KBM-7 (cell line): ENCODE measurements around the gene TAOK1.

Experiments
- DNase-seq: peaks from one replicate; pipeline ENCODE4 v3.0.0-alpha.2; 2015
- in situ Hi-C: fragments of 300-500 bp; cut with MboI; formaldehyde crosslinking; loops from 2 replicates; pipeline ENCODE4 v1.14.3; 2020; ENCODE audit warnings: low sequenced_read_pairs, low pct_unique_long_range_greater_than_20kb, mixed read lengths

TAOK1 gene

DNA sequence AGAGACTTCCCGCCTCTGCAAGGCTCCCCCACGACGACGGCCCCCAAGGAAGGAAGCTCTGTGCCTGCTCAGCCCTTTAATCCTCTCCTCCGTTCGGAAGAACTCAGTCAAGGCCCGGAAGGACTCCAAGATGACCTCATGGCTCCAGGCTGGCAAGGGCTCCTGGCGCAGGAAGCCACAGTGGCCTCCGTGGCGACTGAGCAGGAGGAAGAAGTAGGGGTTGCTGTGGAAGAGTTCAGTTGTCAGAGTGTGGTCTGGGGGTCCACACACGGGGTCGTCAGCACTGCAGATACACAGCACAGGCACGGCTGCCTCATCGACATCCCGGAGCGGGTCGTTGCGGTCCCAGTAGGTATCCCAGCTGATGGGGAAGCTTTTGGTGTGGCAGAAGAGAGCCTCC, 172.5 kb downstream of the TAOK1 start:
- in situ Hi-C loops, result loop anchor here (25.0 kb wide), 1 partner anchor 425 kb away; no protein-coding TSS in a partner anchor
- no peak for DNase-seq

DNA sequence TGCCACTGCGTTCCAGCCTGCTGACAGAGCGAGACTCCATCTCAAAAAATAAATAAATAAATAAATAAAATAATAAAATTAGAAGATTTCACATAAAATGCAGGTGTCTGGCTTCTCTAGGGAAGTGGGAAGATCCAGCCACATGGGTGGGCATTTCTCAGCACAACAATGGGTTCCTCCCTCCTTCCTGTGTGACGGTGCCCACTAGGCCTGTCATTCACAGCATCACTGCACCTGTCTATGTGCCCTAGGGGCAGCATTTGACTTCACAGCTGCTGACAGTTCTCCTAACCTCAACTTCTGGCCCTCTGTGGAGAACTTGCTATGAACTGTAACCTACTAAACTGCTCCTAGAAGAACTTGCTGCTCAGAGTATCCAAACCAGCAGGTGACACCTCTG, 173.7 kb downstream of the TAOK1 start:
- in situ Hi-C loops, result loop anchor here (25.0 kb wide), 1 partner anchor 427 kb away; no protein-coding TSS in a partner anchor
- no peak for DNase-seq

DNA sequence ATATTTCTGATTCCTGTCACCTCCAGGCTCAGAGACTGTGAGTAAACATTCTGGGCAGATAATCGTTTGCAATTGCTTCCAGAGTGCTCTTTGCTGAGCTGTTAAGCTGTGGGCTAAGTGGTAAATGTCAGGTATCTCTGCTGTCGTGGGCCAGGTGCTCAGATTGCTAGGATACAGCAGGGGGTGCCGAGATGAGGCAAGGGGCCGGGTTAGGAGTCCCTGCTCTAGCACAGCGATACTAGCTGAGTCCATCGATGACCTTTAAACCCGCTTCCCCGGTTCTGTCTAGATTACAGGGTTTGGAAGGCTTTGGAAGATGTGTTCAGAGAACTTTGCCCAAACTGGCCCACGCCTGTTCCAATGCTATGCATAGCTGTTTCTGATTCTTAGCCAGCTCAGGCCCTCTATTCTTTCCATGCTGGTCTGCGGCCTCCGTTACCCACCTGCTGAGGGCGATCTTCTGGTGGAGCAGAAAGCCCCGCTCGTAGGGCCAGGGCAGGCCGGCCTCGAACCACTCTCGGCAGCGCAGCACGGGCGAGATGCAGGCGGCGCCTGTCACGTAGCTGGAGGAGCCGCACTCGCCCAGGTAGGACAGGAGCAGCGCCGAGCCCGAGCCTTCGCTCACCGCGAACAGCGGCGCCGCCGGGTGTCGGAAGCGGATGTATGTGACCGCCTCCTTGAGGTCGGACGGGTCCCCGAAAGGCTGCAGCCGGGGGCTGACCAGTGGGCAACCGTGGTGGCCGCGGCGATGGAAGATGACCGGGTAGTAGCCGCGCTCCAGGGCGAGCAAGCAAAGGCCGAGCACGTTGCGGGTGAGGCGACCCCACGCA, 175.7 kb downstream of the TAOK1 start:
- peak; percentile 67 for DNase-seq
- in situ Hi-C loops, result loop anchor here (25.0 kb wide), 1 partner anchor 429 kb away; no protein-coding TSS in a partner anchor

DNA sequence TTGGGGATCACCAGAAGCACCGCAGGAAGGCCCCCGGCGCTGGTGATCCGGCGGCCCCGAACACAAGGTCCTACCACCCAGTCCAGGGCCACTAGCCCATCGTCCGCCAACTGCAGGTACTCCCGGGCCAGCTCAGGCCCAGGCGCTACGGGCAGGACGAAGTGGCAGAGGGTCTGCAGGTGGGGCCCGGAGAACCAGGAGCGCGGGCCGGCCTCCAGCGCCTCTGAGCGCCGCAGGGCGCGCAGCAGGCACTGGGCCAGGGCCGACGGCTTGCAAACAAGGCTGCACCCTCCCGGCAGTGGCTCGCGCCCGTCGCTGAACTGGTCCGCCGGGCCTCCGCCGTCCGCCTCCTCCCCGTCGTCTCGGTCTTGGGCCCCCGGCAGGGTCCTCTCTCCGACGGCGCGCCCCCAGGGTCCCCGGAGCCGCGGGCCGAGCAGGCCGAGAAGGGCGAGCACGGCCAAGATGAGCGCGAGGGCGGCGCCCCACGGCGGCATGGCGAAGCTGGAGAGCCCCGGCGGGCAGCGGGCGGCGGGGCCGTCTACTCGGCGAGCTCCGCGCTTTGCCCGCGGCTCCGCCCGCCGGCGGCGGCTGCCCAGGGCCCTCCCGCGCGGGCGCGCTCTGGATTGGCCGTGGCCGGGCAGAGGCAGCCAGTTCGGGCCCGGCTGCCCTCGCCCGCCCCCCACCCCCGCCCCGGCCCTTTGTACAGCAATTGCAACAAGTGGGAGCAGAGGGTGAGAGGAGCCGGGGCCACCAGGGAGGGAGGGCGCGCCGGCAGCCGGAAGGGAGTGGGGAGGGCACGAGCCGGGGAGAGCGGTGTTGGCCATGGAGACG, 176.5 kb downstream of the TAOK1 start, which contains the start of gene ABHD15:
TSS of gene ABHD15 (minus strand) at position 565 of the 831 bp plus-strand sequence. CDS start at position 494, 71 bp downstream.
- DNase-seq, result peak; percentile 67
- in situ Hi-C loops, result loop anchor here (25.0 kb wide), 1 partner anchor 429 kb away; no protein-coding TSS in a partner anchor

DNA sequence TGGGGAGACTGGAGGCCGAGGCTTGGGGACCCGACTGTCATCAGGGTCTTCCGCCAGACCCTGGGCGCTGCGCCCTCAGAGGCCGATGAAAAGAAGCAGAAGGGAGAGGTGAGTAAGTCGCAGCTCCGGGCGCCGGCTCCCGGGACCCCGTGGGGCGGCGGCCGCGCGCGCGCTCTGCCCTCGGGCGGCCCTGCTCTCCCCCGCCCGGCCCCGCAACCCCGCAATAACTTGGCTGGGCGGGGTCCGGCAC, 177.1 kb downstream of the TAOK1 start:
- DNase-seq, result no peak
- in situ Hi-C loops, result loop anchor here (25.0 kb wide), 1 partner anchor 430 kb away; no protein-coding TSS in a partner anchor

DNA sequence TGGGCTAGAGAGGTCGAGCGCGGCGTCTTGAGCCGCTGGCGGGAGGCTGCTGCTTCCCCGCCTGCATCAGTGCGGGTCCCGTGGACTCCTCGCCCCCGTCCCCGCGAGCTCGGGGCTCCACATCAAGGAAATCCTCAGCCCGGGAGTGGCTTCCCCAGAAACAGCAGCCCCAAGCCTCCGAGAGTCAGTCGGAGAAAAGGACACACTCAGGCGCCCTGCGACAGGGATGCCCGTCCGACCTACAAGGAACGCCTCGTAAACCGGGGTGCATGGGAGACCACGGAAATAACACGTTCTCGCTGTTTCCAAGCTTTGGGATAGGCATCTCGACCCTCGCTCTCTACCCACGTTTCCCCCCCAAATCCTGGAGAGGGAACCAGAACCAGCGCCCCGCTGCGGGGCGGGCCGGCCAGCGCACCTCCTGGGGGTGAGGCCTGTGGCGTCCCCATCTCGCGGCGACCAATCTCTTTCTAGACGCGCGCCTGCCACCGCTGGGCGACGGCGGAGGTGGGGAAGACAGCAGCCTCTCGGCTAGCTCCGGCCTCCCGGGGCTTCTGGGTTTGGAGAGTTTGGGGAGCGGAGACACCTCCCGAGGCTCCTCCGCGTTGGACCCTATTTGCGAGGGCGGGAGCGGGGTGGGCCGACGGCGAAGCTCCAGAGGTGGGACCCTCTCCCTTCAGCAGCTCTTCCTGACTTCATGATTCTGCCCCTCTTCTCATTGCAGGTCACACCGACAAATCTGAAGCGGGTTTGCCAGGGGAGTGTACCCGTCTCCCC, 177.6 kb downstream of the TAOK1 start:
- DNase-seq, result peak; percentile 78
- in situ Hi-C loops, result loop anchor here (25.0 kb wide), 1 partner anchor 430 kb away; no protein-coding TSS in a partner anchor

DNA sequence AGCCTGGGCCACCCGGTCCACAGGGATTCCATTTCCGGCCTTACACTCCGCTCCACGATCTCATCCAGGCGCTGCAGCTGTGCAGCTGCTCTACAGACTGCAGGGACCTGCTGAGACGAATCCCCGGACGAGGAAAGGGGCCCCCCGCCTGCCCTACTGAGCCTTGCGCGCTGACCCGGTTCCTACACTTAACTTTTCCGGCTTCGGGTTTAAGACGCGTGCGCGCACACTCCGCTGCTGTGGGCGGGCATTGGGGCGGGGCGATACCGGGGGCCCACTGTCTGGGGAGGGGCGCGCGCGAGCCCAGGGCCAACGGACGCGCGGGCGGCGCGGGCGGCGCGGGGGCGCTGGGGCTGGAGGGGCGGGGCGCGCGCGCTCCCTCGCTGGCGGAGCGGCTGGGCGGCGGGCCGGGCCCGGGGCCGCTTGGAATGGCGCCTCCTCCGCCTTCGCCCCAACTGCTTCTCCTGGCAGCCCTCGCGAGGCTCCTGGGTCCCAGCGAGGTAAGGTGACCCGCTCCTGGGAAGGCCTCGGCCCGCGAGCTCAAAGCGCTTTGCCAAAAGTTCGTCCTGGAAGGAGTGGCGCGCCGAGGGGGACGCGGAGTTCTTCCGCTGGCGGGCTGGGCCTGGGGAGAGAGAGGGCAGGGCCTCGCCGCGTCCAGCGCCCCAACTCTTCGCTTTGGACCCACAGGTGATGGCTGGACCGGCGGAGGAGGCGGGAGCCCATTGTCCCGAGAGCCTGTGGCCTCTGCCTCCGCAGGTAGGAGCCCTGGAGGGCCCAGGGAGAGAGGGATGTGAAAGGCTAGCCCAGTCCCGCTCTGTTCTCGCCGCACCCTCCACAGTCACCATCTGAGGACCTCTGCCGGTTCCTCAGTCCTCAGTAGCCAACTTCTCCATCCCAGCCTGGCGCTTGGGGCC, 178.4 kb downstream of the TAOK1 start, which contains the start of gene TP53I13:
TSS of gene TP53I13 (plus strand) at position 371 of the 914 bp plus-strand sequence. CDS start at position 429, 58 bp downstream.
- in situ Hi-C loops, result loop anchor here (25.0 kb wide), 1 partner anchor 431 kb away; no protein-coding TSS in a partner anchor
- peak; percentile 79 for DNase-seq

DNA sequence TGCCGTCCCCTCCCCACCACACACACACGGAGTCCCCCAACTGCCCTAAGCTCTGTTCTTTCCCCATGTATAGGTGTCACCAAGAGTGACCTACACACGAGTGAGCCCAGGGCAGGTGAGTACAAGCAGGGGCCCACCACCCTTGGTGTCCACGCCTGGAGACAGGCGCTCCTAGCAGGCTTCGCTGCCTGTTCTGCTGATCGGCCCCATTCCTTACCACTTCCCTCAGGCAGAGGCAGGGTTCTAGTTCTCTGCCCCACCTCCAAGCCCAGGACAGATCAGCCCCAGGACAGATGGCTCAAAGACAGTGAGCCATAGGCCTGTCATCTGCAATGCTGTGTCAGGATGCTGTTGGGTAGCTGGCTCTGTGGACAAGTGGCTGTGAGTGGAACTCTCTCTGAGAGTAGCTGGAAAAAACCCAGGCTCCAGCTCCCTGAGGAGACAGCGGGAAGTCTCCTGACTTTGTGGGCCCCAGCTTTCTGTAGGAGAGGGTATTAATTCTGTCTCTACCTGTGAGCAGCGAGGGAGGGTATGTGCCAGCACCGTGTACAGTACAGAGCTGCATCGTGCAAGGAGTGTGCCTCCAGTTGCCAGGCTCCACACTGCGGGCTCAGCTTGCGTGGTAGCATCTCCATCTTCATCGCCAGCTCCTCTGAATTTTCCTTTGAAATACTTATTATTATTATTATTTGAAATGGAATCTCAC, 179.2 kb downstream of the TAOK1 start:
- DNase-seq, result no peak
- in situ Hi-C loops, result loop anchor here (25.0 kb wide), 1 partner anchor 432 kb away; no protein-coding TSS in a partner anchor

DNA sequence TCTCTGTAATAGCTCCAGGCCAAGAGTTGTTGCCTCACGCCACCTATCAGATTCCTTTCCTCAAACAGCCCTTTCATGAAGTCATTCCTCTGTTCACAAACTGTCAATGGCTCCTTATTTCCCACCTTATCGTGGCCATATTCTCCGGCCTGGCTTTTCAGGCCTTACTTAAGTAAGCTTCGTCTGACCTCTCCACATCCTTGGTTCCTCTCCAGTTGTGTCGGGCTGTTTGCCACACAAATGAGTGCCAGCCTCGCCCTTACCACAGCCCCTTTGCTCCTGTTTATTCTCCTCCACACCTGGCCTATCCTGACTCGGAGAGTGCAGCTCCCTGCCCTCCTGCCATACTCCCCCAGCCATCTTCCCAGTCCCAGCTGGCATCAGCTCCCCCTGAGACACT, 180.4 kb downstream of the TAOK1 start:
- in situ Hi-C loops, result loop anchor here (25.0 kb wide), 1 partner anchor 433 kb away; no protein-coding TSS in a partner anchor

DNA sequence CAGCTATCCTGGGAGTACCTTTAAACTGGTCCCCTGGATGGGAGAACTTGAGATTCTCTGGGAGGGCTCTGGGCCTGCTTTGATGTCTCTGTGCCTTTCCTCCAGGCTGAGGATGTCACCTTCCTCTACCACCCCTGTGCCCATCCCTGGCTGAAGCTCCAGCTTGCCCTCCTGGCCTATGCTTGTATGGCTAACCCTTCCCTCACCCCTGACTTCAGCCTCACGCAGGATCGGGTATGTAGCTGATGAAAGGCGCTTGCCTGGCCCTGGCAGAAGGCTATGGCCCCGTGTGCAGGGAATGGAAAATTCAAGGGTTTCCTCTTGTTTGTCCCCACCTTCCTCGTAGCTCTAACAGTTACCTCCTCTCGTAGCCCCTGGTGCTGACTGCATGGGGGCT, 181.3 kb downstream of the TAOK1 start:
- in situ Hi-C loops, result loop anchor here (25.0 kb wide), 1 partner anchor 434 kb away; no protein-coding TSS in a partner anchor
- no peak for DNase-seq

More for the DNA sequence above, 180.4 kb downstream of the TAOK1 start:
- DNase-seq, result no peak

DNA sequence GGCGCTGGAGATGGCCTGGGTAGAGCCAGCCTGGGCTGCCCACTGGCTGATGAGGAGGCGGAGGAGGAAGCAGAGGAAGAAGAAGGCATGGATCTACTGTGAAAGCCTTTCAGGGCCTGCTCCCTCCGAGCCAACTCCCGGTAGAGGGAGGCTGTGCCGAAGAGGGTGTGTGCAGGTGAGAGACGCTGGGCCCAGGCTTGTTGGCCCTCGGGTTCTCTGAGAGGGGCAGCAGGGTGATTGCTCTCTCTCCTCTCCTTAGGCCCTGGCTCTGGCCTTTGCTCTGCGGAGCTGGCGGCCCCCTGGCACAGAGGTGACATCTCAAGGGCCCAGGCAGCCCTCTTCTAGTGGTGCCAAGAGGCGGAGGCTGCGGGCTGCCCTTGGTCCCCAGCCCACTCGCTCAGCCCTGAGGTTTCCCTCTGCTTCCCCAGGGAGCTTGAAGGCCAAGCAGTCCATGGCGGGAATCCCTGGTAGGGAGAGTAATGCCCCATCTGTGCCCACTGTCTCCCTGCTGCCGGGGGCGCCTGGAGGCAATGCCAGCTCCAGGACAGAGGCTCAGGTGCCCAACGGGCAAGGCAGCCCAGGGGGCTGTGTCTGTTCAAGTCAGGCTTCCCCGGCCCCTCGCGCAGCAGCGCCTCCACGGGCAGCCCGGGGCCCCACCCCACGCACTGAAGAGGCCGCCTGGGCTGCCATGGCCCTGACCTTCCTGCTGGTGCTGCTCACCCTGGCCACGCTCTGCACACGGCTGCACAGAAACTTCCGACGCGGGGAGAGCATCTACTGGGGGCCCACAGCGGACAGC, 181.9 kb downstream of the TAOK1 start:
- in situ Hi-C loops, result loop anchor here (25.0 kb wide), 1 partner anchor 435 kb away; no protein-coding TSS in a partner anchor
- no peak for DNase-seq

DNA sequence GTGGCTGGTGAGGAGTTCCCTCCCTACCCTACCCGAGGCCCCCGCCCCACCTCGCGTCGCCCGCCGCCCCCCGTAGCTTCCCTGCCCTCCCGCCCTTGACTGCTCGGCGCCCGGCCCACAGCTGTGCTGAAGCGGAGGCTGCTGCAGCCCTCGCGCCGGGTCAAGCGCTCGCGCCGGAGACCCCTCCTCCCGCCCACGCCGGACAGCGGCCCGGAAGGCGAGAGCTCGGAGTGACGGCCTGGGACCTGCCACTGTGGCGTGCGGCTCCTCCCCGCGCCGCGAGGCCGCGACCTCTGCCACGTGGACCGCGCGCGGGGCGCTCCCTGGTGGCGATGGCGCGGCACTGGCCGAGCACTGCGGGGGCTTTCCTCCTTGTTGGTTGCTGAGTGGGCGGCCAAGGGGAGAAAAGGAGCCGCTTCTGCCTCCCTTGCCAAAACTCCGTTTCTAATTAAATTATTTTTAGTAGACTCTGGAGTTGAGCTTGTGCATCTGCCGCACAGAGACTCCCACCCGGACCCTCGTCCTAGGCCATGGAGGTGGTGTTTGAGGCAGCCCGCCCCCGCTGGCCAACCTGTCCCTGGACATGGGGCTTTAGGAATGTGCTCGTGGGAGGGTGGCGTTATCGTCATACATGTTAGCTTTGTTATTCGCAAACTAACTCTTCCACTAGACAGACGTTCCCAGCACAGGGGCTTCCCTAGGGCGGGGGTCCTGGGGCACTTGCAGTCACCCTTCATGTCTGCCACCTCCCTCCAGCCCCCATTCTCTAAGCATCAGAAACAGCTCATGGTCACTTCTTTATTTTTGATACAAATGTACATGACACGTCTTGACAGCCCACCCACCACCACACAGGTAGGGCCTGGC, 182.8 kb downstream of the TAOK1 start:
- DNase-seq, result no peak
- in situ Hi-C loops, result loop anchor here (25.0 kb wide), 1 partner anchor 436 kb away; no protein-coding TSS in a partner anchor

DNA sequence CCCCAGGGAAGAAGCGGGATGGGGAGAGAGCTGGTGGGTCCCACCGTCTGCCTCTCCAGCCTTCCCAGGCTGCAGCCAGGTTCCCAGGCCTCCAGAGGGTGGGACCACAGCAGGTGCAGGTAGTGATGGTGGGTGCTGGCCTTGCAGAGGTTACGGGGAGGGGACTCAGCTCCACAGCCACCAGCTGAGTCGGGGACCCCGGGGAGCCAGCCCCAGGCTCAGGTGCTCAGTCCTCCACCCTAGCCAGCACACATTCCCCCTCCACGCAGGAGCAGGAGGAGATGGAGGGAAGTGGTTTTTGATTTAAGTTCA, 183.4 kb downstream of the TAOK1 start:
- in situ Hi-C loops, result loop anchor here (25.0 kb wide), 1 partner anchor 436 kb away; no protein-coding TSS in a partner anchor
- no peak for DNase-seq

DNA sequence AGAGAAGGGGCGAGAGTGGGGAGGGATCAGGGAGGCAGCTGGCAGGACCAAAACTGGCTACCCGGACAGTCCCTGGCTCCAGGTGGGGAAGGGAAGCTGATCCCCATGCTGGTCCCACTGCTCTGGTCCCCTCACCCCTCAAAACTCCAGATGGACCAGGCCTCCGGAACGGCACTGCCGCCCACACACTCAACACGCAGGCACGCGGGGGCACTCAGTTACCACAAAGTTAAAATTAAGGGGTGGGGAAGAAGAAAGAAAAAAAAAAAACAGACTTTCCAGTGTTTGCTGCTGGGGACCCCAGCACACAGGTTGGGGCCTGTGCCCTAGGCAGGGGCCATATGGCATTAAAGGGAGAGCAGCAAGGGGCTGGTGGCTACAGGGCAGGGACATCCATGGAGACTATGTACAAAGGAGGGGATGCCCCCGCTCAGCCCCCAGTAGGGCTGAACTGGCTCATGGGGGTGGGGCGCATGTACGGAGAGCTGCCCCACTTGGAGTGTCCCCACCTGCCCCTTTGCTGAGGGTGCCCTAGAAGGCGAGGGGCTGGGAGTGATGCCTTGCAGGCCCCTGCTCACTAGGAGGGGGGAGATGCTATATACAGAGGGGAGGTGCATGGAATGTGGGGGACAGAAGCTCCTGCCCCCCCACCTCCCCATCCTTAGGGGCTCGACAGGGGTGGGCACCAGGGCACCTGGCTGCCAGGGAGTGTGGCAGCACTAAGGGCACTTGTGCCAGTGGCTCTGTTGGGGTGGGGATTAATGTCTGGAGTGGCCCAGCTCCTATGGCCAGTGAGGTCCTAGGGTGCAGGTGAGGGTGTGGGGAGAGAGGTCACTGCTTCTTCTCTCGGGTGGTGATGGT, 183.9 kb downstream of the TAOK1 start:
- in situ Hi-C loops, result loop anchor here (25.0 kb wide), 1 partner anchor 437 kb away; no protein-coding TSS in a partner anchor
- no peak for DNase-seq
